ENCODE measurements around the gene CRYBA4.

GRCh38 chr22:26648011-26648497, 26.3 kb downstream of the CRYBA4 start:
- TF ChIP-seq CTCF (conservative IDR thresholded peaks at IDR 0.05 in 1 of 2, IDR thresholded peaks at IDR 0.05 in 1 of 2; ENCODE audit: extremely low read depth in 1 of 2, insufficient read depth in 1 of 2, low read depth in 1 of 2, low read length in 2 of 2) (no peak), EZH2 (IDR thresholded peaks at IDR 0.05; ENCODE audit: borderline replicate concordance, low read length) (no peak)
